Posterior vena cava (tissue), 2 donors: ENCODE measurements around the gene ZNF273. TPM values are rescaled to one million over a fixed set of nuclear protein-coding genes. Genes with fewer than 3 reads are reported as not detected.
"Not testable (repeated sequence)": the region's sequence is repeated elsewhere in the genome, so short reads cannot be mapped to it uniquely, and the experiment has no call there.

Experiments used
- DNase-seq: peaks from one replicate; pipeline ENCODE4 v3.0.0-alpha.2; 2020; ENCODE audit warnings: low spot score
- intact Hi-C, 2 donors: fragments of 100-400 bp; cut with DNase I; formaldehyde crosslinking; loops; one replicate each; pipeline versions ENCODE4 v1.14.1 to v1.14.2; 2022 to 2023
- long read RNA-seq, 2 donors: library from polyadenylated mRNA; unstranded; transcript quantifications; one replicate each; pipeline ENCODE4 v2.0.0, GENCODE V29; 2020 to 2021
- total RNA-seq, 2 donors: library from RNA; stranded (reverse); fragmentation: NEBNext Ultra II Directional; extraction: Animal tissue kit (Norgen Biotek cat#: 25700); gene quantifications; one replicate each; pipeline ENCODE4 v1.2.1, GENCODE V29; 2021
- donor health status: DM: yes; HTN: yes; CAD: no.
- donor health status: DM: yes; HTN: yes; CAD: no.

Gene ZNF273
- 1 to 10 TPM; 4.5 to 8.0 TPM for total RNA-seq
- long read RNA-seq, donor 1, partial matches to known transcripts = 0 of 2 reads
- long read RNA-seq, donor 1, other reads (novel, unspliced or antisense) = 2 of 2 reads
- long read RNA-seq, donor 2, partial matches to known transcripts = 0 of 2 reads
- long read RNA-seq, donor 2, other reads (novel, unspliced or antisense) = 2 of 2 reads

DNA sequence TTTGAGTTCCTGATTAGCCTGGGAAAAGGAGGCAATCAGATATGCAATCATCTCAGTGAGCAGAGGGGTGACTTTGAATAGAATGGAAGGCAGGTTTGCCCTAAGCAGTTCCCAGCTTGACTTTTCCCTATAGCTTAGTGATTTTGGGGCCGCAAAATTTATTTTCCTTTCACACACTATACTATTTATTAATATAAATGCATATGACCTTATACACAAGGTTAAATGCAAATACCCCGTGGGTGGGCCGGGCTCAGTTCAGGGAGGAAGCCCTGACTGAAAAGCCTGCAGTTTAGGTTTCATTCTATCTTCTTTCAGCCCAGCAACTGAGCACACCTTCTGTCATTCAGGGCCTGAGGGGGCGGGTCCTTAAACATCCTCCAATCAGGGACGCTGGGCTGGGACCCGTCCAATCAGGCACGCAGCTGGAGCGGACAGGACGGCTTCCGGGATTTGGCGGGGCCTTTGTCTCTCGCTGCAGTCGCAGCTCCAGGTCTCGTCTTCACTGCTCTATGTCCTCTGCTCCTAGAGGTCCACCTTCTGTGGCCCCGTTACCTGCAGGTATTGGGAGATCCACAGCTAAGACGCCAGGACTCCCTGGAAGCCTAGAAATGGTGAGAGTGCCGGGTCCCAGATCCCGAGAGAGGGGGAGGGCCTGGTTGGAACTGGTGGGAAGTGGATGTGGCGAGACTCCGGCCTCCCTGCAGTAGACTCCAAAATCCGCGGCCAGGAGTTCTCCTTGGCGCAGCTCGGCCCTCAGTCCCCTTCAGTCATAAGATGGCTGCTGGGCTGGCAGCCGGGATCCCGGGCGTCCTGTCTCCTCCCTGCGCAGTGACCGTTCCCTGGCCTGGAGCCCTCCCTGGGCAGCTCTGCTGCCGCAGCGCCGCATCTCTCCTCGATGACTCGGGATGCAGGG lies at the start of gene ZNF273:
Gene ZNF273 (plus strand): TSS at position 468 of the 916 bp plus-strand sequence. CDS start 45 bp downstream, at position 513.
- peak; percentile 97 for DNase-seq
- intact Hi-C loops = no loop called here

DNA sequence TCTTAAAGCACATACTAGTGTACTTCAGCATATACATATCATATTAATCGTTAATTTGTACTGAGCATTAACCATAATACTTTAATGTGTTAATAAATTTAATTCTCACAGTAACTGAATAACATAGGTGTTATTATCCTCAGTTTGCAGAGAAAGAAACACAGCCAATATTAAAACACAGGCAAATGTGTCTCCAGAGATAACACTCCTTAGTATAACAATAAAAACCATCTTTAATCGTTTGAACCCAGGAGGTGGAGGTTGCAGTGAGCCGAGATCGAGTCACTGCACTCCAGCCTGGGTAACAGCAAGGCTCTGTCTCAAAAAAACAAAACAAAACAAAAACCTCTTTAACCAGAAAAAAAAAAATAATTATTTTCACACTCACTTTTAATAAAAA lies 49.4 kb upstream of the ZNF273 start:
- intact Hi-C loops = no loop called here
- DNase-seq = no peak

DNA sequence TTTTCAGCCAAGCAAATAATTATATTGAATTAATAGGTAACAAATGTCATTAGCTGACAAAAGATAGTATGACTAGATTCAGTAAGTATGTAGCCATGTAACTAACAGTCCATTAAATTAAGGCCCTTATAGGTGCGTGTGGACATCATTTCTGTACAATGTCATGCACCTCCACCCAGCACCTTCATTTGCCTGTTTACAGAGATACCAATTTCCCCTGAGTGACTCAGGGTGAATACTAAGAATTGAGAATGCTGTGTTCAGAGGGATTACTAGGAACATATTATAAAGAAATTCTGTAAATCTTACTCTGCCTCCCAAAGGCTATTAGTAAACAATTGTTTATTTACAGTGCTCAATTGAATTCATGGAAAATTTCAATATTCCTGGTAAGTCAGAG lies 48.1 kb upstream of the ZNF273 start:
- DNase-seq = no peak
- intact Hi-C loops = no loop called here

DNA sequence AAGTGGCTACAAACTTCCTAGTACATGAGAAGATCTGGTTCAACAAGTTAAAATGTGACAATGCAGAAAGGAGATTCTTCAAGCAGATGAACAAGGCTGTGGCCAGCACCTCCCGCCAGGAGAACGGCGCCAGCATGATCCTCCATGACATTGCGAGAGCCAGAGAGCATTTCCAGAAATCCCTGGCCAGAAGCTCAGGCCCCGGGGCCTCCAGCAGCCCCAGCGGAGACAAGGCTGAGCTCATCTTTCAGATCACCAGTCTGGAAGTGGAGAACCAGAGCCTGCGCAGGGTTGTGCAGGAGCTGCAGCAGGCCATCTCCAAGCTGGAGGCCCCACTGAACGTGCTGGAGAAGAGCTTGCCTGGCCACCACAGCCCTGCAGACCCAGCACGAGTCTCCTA lies 40.1 kb upstream of the ZNF273 start:
- intact Hi-C loops = no loop called here
- DNase-seq = peak; percentile 81

GRCh38 chr7:64863530-64863929 lies 39.5 kb upstream of the ZNF273 start:
- intact Hi-C loops, DNase-seq: not testable (repeated sequence)

GRCh38 chr7:64863969-64864368 lies 39.1 kb upstream of the ZNF273 start:
- intact Hi-C loops = no loop called here
- DNase-seq = no peak

DNA sequence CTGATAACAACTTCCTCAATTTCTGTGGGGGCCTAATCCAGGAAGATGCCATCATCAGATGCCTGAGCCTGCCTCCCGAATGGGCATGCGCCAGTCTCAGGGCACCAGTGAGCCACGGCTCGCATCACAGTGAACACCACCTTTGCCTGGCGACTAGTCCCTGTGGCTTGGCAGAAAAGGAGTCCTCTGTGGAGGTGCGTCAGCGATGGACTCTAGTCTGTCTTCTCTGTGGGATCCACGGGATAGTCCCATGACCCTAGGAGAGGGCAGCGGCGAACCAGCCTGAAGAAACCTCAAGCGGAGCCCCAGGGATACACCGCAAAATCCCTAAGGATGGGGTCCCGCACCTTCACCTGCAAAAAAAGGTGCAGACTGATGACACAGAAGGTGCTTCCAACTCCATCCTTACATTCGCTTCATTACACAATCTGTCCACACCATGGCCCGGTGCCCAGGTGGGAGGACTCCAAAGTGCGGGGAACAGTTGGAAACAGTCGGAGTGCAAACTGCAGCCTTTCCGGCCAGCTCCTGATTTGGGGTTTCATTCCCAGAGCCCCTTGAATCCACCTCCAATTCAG lies 35.1 kb upstream of the ZNF273 start:
- intact Hi-C loops = no loop called here
- DNase-seq = peak; percentile 69

- DNase-seq = no peak
- intact Hi-C loops = no loop called here
These were observed 34.6 kb upstream of the ZNF273 start for GRCh38 chr7:64868499-64868898.

DNA sequence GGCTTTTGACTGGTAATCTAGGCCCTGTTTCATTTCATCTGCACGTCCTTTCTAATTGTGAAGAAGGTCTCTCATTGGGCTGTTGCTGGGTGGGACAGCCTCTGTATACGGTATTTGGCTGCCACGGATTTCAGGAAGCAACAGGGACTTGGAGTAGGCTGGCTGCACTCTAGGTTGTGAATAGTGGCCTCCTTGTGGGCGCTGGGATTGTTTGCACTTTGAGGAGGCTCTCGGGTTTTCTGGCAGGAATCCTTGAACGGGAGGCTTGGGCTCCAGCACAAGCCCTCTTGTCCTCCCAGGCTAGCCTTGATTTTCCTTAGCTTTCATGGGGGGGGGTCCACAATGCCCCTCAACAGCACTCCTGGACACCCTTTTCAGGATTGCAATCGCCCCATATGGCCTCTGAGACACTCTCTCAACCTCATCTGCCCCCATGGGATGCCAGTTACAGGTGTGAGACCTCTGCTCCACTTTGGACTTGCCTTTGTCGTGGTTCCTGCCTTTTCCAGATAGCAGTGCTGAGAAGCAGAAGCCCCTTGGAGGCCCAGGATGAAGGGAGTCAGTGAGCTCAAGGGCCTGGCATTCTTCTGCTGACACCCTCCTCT lies 33.9 kb upstream of the ZNF273 start:
- intact Hi-C loops = no loop called here
- DNase-seq = peak; percentile 43

- intact Hi-C loops = no loop called here
- DNase-seq = peak; percentile 76
These were observed 33.0 kb upstream of the ZNF273 start for GRCh38 chr7:64869912-64870562.

DNA sequence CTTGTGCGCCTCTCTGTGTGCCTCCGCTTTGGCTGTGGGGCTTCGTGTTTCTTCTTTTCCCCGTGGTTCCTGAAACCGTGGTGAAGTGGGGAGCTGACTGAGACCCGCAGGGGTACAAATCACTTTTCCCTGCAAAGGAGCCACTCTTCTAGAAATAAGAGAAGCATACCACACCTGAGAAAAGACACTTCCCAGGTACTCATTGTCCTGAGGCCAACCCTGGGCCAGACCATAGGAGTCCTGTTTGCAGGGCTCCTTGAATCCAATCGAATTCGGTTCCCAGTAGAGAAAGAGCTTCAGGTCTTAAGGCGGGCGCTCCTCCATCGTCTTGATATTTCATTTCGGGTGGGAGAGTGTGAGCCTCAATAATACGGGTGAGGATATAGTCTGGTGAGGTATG lies 32.4 kb upstream of the ZNF273 start:
- intact Hi-C loops = no loop called here
- no peak for DNase-seq

DNA sequence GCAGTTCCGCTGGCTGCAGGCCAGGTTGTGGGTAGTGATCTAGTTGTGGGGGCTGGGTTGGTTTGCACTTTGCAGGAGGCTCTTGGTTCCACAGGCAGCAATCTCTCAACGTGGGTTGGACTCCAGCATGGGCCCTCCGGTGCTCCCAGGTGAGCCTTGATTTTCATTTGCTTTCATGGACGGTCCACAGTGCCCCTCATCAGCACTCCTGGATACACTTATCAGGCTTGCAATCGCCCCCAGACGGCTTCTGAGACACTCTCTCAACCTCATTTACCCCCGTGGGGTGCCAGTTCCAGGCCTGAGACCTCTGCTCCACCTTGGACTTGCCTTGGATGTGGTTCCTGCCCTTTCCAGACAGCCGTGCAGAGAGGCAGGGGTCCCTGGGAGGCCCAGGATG lies 31.3 kb upstream of the ZNF273 start:
- intact Hi-C loops = no loop called here
- DNase-seq = peak; percentile 66

- intact Hi-C loops = no loop called here
- DNase-seq = peak; percentile 47
These were observed 30.5 kb upstream of the ZNF273 start for GRCh38 chr7:64872351-64873154.

DNA sequence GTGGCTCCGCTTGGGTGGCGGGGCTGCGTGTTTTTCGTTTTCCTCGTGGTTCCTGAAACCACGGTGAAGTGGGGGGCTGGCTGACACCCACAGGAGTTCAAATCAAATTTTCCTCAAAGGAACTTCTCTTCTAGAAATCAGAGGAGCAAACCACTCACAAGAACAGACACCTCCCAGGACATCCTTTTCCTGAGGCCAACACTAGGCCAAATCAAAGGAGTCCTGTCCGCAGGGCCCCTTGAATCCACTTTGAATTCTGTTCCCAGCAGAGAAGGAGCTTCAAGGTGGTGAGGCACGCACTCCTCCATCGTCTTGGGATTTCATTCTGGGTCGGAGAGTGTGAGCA lies 29.9 kb upstream of the ZNF273 start:
- peak; percentile 57 for DNase-seq
- intact Hi-C loops = no loop called here

- DNase-seq = peak; percentile 64
- intact Hi-C loops = no loop called here
These were observed 29.6 kb upstream of the ZNF273 start for GRCh38 chr7:64873517-64873916.

DNA sequence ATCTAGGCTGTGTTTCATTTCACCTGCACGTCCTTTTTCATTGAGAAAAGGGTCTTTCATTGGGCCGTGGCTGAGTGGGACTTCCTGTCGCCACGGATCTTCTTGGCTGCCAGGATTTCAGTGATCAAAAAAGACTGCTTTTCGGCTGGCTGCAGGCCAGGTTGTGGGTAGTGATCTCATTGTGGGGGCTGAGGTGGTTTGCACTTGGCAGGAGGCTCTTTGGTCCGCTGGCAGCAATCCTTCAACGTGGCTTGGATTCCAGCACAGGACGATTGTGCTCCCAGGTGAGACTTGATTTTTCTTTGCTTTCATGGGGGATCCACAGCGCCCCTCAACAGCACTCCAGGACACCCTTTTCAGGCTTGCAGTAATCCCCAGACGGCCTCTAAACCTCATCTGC lies 29.0 kb upstream of the ZNF273 start:
- DNase-seq = peak; percentile 44
- intact Hi-C loops = no loop called here

GRCh38 chr7:64874562-64875250 lies 28.4 kb upstream of the ZNF273 start:
- intact Hi-C loops = no loop called here
- no peak for DNase-seq

GRCh38 chr7:64875258-64875657 lies 27.8 kb upstream of the ZNF273 start:
- DNase-seq = no peak
- intact Hi-C loops = no loop called here
